DMS53 treated with DMSO at 0.1 percent for 48 hours (cell line): ENCODE results near the gene PCAT6.

Source experiments
- DNase-seq: peaks from one replicate; lab custom pipeline; 2025; ENCODE audit not compliant: unreplicated experiment; lab: John Stamatoyannopoulos, UW

The PCAT6 gene

GRCh38 chr1:202844259-202844658, 33.5 kb downstream of the PCAT6 start:
- no peak for DNase-seq

- DNase-seq: no peak
Measured at GRCh38 chr1:202844935-202845334, 34.2 kb downstream of the PCAT6 start.

- DNase-seq: no peak
Measured at GRCh38 chr1:202848191-202848542, 37.4 kb downstream of the PCAT6 start.

GRCh38 chr1:202850593-202851362, 40.0 kb downstream of the PCAT6 start:
- no peak for DNase-seq

GRCh38 chr1:202852163-202852904, 41.6 kb downstream of the PCAT6 start:
- no peak for DNase-seq

GRCh38 chr1:202854787-202855186, 44.0 kb downstream of the PCAT6 start:
- DNase-seq: no peak

- no peak for DNase-seq
Measured at GRCh38 chr1:202856014-202856413, 45.3 kb downstream of the PCAT6 start.

- no peak for DNase-seq
Measured at GRCh38 chr1:202857136-202857610, 46.4 kb downstream of the PCAT6 start.

- DNase-seq: no peak
Measured at GRCh38 chr1:202858331-202858730, 47.6 kb downstream of the PCAT6 start.

GRCh38 chr1:202858789-202859414, 48.1 kb downstream of the PCAT6 start:
- no peak for DNase-seq

- peak; percentile 94 for DNase-seq
Measured at GRCh38 chr1:202860744-202861419, 50.1 kb downstream of the PCAT6 start.
